Ascending aorta (tissue), 2 donors: Measurements from ENCODE around the gene G6PC1. TPM values are rescaled to one million over a fixed set of nuclear protein-coding genes. Genes with fewer than 3 reads are reported as not detected.
"Not testable (repeated sequence)": the region's sequence is repeated elsewhere in the genome, so short reads cannot be mapped to it uniquely, and the experiment has no call there.

ENCODE experiments used
- DNase-seq, 2 donors: peaks; one replicate each; pipeline ENCODE4 v3.0.0-alpha.2; 2019; ENCODE audit warnings: low spot score in 2 of 2
- H3K27ac ChIP-seq, 2 donors: fragments of 200-600 bp; sonication (generic); one replicate each; pipeline ENCODE4 v1.5.1; 2016 to 2017; ENCODE audit warnings: mild to moderate bottlenecking in 1 of 2
- H3K27me3 ChIP-seq: fragments of 200-600 bp; sonication (generic); one replicate; pipeline ENCODE4 v1.5.1; 2017
- H3K36me3 ChIP-seq, 2 donors: fragments of 200-600 bp; sonication (generic); one replicate each; pipeline ENCODE4 v1.5.1; 2016
- H3K4me1 ChIP-seq, 2 donors: fragments of 200-600 bp; sonication (generic); one replicate each; pipeline ENCODE4 v1.5.1; 2016 to 2017; ENCODE audit warnings: mild to moderate bottlenecking in 1 of 2
- H3K4me3 ChIP-seq, 2 donors: fragments of 200-600 bp; sonication (generic); one replicate each; pipeline ENCODE4 v1.5.1; 2016 to 2017; ENCODE audit warnings: mild to moderate bottlenecking in 1 of 2
- H3K9me3 ChIP-seq, 2 donors: fragments of 200-600 bp; sonication (generic); one replicate each; pipeline ENCODE4 v1.5.1; 2016
- intact Hi-C: fragments of 100-400 bp; cut with DNase I; formaldehyde crosslinking; loops from one replicate; pipeline ENCODE4 v1.15.1; 2023
- total RNA-seq: library from RNA; depleted of rRNA; stranded (reverse); fragments of >200 nt; gene quantifications from one replicate; pipeline ENCODE4 v1.1.0, GENCODE V29; 2016
- TF ChIP-seq, protein P1 (sequence below), 3 experiments: fragments of 200-600 bp in 2 of 3; fragments of 450-650 bp in 1 of 3; sonication (generic) in 2 of 3; IDR thresholded peaks; one replicate each; pipeline ENCODE4 v1.5.1; 2016 to 2019; ENCODE audit warnings: antibody characterized with exemption in 3 of 3, mild to moderate bottlenecking in 1 of 3, moderate library complexity in 1 of 3

The G6PC1 gene
- total RNA-seq, 1 donor from 2014 or later: not detected

DNA sequence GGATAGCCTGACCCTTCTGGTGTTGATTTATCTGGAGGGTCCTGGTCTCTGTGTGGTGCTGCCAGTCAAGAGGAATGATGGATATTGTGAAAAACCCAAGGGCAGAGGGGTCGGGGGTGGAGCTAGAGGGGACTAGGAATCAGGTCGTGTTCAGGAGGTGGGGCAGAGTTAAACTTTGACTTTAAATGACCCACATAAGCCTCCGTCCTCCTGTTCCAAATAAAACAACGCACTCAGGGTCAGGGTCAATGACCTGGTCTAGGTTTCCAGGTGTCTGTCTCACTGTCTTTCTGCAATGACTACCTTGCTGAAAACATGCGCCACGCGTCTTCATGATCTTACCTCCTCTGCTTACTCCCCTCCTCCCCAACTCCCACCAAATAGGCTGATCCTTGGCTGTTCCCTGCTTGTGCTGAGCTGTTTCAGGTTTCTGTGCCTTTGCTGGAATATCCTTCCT, 34.9 kb upstream of the G6PC1 start:
- no peak overlapping the region for H3K4me3 ChIP-seq
- intact Hi-C loops: no loop called here
- no peak for DNase-seq

DNA sequence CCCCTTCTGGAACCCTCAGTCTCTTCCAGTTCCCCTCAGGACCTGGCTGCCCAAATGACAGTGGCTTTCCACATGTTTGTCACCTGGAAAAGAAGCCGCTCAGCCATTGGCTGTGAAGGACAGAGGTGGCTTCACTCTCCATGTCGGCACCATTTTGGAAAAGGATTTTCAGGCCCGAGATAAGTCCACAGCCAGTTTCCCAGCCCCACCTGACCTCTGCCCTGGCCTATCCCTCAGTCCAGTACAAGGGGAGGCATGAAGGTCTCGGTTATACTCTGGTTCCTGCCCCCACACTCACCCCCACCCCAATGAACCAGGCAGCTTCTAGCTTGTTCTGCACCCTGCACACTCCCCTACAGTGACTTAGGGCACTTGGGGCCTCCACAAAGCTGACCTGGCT, 34.4 kb upstream of the G6PC1 start:
- no peak overlapping the region for H3K27ac ChIP-seq
- intact Hi-C loops: no loop called here
- no peaks in the 10 kb centered on the region for H3K9me3 ChIP-seq
- TF ChIP-seq, protein P1, sequence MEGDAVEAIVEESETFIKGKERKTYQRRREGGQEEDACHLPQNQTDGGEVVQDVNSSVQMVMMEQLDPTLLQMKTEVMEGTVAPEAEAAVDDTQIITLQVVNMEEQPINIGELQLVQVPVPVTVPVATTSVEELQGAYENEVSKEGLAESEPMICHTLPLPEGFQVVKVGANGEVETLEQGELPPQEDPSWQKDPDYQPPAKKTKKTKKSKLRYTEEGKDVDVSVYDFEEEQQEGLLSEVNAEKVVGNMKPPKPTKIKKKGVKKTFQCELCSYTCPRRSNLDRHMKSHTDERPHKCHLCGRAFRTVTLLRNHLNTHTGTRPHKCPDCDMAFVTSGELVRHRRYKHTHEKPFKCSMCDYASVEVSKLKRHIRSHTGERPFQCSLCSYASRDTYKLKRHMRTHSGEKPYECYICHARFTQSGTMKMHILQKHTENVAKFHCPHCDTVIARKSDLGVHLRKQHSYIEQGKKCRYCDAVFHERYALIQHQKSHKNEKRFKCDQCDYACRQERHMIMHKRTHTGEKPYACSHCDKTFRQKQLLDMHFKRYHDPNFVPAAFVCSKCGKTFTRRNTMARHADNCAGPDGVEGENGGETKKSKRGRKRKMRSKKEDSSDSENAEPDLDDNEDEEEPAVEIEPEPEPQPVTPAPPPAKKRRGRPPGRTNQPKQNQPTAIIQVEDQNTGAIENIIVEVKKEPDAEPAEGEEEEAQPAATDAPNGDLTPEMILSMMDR (IDR thresholded peaks at IDR 0.05): no peak
- H3K36me3 ChIP-seq: peaks cover 21 to 26% of the 10 kb centered on the region in 2 donors
- no peak for DNase-seq
- no peaks in the 10 kb centered on the region for H3K27me3 ChIP-seq
- H3K4me3 ChIP-seq: no peak overlapping the region
- H3K4me1 ChIP-seq: no peaks in the 10 kb centered on the region

More for the DNA sequence above, 34.9 kb upstream of the G6PC1 start:
- Histone ChIP-seq H3K27ac (no peak overlapping the region), H3K27me3 (no peaks in the 10 kb centered on the region), H3K9me3 (no peaks in the 10 kb centered on the region), H3K36me3 (peaks cover 21 to 22% of the 10 kb centered on the region in 2 donors), H3K4me1 (no peaks in the 10 kb centered on the region)
- TF ChIP-seq, protein P1 (IDR thresholded peaks at IDR 0.05): no peak

DNA sequence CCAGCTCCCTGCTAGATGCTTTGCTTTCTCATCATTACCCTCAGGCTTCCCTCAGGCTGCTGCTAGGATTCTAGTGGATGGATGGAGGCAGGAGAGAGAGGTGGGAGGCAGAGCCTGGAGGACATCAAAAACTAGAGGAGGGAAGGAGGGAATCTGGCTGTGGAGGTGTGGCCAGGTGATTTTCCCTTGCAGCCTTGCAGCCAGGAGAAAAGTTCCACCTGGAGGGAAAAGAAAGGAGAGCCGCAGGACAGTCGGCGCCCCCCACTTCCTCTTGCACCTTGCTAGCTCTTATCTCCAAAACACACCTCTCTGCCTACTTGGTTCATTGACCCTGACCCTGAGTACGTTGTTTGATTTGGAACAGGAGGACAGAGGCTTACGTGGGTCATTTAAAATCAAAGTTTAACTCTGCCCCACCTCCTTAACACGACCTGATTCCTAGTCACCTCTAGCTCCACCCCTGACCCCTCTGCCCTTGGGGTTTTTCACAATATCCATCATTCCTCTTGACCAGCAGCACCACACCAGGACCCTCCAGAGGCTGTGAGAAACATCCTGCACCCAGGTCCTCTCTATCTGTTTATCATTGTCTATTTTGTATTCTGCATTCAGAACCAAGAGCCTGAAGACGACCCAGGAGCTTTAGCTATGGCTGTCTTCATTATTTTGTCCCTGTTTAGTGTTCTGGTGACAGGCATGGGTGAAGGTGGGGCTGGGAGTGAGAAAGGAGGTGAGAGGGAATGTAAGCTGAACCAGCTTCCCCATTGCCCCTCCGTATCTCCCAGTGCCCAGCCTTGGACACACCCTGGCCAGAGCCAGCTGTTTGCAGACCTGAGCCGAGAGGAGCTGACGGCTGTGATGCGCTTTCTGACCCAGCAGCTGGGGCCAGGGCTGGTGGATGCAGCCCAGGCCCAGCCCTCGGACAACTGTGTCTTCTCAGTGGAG, 33.7 kb upstream of the G6PC1 start:
- no peak for DNase-seq
- TF ChIP-seq, protein P1 (IDR thresholded peaks at IDR 0.05): no peak
- intact Hi-C loops: no loop called here
- no peak overlapping the region for H3K27ac ChIP-seq
- no peaks in the 10 kb centered on the region for H3K27me3 ChIP-seq
- H3K36me3 ChIP-seq: peaks cover 23 to 29% of the 10 kb centered on the region in 2 donors
- no peaks in the 10 kb centered on the region for H3K4me1 ChIP-seq
- H3K9me3 ChIP-seq: no peaks in the 10 kb centered on the region
- H3K4me3 ChIP-seq: no peak overlapping the region

DNA sequence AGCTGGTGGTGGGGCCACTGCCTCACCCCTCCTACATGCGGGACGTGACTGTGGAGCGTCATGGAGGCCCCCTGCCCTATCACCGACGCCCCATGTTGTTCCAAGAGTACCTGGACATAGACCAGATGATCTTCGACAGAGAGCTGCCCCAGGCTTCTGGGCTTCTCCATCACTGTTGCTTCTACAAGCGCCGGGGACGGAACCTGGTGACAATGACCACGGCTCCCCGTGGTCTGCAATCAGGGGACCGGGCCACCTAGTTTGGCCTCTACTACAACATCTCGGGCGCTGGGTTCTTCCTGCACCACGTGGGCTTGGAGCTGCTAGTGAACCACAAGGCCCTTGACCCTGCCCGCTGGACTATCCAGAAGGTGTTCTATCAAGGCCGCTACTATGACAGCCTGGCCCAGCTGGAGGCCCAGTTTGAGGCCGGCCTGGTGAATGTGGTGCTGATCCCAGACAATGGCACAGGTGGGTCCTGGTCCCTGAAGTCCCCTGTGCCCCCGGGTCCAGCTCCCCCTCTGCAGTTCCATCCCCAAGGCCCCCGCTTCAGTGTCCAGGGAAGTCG, 32.8 kb upstream of the G6PC1 start:
- H3K4me3 ChIP-seq, H3K27me3 ChIP-seq, H3K4me1 ChIP-seq, H3K27ac ChIP-seq, H3K9me3 ChIP-seq, intact Hi-C loops, DNase-seq: not testable (repeated sequence)
- H3K36me3 ChIP-seq: peaks cover 30 to 36% of the 10 kb centered on the region in 2 donors

DNA sequence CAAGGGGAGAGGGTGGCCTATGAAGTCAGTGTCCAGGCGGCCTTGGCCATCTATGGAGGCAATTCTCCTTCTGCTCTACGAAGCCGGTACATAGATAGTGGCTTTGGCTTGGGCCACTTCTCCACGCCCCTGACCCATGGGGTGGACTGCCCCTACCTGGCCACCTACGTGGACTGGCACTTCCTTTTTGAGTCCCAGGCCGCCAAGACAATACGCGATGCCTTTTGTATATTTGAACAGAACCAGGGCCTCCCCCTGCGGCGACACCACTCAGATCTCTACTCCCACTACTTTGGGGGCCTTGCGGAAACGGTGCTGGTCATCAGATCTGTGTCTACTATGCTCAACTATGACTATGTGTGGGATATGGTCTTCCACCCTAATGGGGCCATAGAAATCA, 32.3 kb upstream of the G6PC1 start:
- Histone ChIP-seq H3K36me3 (peaks cover 30 to 36% of the 10 kb centered on the region in 2 donors), H3K27ac (no peak overlapping the region), H3K27me3 (no peaks in the 10 kb centered on the region), H3K4me3 (no peak overlapping the region), H3K4me1 (no peaks in the 10 kb centered on the region), H3K9me3 (no peaks in the 10 kb centered on the region)
- TF ChIP-seq, protein P1 (IDR thresholded peaks at IDR 0.05): no peak
- intact Hi-C loops: no loop called here
- DNase-seq: no peak

DNA sequence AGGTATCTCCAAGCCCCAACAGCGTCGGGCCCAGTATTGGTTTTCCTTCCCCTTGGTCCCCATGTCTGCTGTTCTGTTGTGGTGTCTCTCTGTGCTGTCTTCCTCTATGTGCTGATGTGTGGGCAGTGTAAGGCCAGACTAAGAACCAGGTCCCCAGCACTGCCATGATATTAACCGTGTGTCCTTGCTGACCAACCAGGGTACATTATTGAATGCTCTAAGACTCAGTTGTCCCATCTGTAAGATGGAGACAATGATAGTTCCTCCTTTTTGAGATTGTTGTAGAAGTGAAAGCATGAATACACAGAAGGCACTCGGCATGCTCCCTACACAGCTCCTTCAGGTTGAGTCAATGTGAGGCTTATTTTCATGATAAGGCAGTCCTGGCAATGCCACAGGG, 29.0 kb upstream of the G6PC1 start:
- Histone ChIP-seq H3K27me3 (no peaks in the 10 kb centered on the region), H3K4me3 (no peak overlapping the region), H3K36me3 (peaks cover 27 to 36% of the 10 kb centered on the region in 2 donors), H3K9me3 (no peaks in the 10 kb centered on the region), H3K27ac (no peak overlapping the region), H3K4me1 (no peaks in the 10 kb centered on the region)
- intact Hi-C loops: no loop called here
- TF ChIP-seq, protein P1 (IDR thresholded peaks at IDR 0.05): no peak
- DNase-seq: no peak
